ENCODE measurements around the gene ARL15.
"Not testable (repeated sequence)": the region's sequence is repeated elsewhere in the genome, so short reads cannot be mapped to it uniquely, and the experiment has no call there.

Gene ARL15

GRCh38 chr5:54310433-54311175 lies at the start of gene ARL15:
TSS of gene ARL15 (minus strand) at chr5:54310573.
- TF ChIP-seq POLR2A (IDR thresholded peaks at IDR 0.05; ENCODE audit: extremely low read depth, insufficient read length) (peak; percentile 97), MAX (IDR thresholded peaks at IDR 0.05; ENCODE audit: low read depth, low read length) (peak; percentile 30), CTCF (IDR thresholded peaks at IDR 0.05; ENCODE audit: low read depth, low read length) (no peak)
- peak; percentile 97 for DNase-seq (ENCODE audit: low read depth)
- peak within 1 kb of the TSS; percentile 82 for H3K4me3 ChIP-seq (ENCODE audit: low read depth, low read length)

- no peak for DNase-seq (ENCODE audit: low read depth)
- TF ChIP-seq MYC (IDR thresholded peaks at IDR 0.05; ENCODE audit: low read depth, low read length) (no peak), CTCF (IDR thresholded peaks at IDR 0.05; ENCODE audit: low read depth, low read length) (no peak), POLR2A (IDR thresholded peaks at IDR 0.05; ENCODE audit: extremely low read depth, insufficient read length) (no peak), MAX (IDR thresholded peaks at IDR 0.05; ENCODE audit: low read depth, low read length) (no peak)
- no peak overlapping the region for H3K4me3 ChIP-seq (ENCODE audit: low read depth, low read length)
These were observed 49.7 kb upstream of the ARL15 start for GRCh38 chr5:54360089-54360488.

- TF ChIP-seq MYC (IDR thresholded peaks at IDR 0.05; ENCODE audit: low read depth, low read length): no peak
- TF ChIP-seq MAX (IDR thresholded peaks at IDR 0.05; ENCODE audit: low read depth, low read length): no peak
- TF ChIP-seq CTCF (IDR thresholded peaks at IDR 0.05; ENCODE audit: low read depth, low read length): no peak
- TF ChIP-seq POLR2A (IDR thresholded peaks at IDR 0.05; ENCODE audit: extremely low read depth, insufficient read length): no peak
- no peak for DNase-seq (ENCODE audit: low read depth)
- no peak overlapping the region for H3K4me3 ChIP-seq (ENCODE audit: low read depth, low read length)
These were observed 47.2 kb upstream of the ARL15 start for GRCh38 chr5:54357408-54358058.

- DNase-seq (ENCODE audit: low read depth); H3K4me3 ChIP-seq (ENCODE audit: low read depth, low read length): not testable (repeated sequence)
These were observed 43.7 kb upstream of the ARL15 start for GRCh38 chr5:54353933-54354564.

- not testable (repeated sequence) for DNase-seq (ENCODE audit: low read depth); H3K4me3 ChIP-seq (ENCODE audit: low read depth, low read length)
These were observed 42.2 kb upstream of the ARL15 start for GRCh38 chr5:54352580-54352979.

- TF ChIP-seq MAX (IDR thresholded peaks at IDR 0.05; ENCODE audit: low read depth, low read length) (no peak), MYC (IDR thresholded peaks at IDR 0.05; ENCODE audit: low read depth, low read length) (no peak), POLR2A (IDR thresholded peaks at IDR 0.05; ENCODE audit: extremely low read depth, insufficient read length) (no peak), CTCF (IDR thresholded peaks at IDR 0.05; ENCODE audit: low read depth, low read length) (no peak)
- H3K4me3 ChIP-seq (ENCODE audit: low read depth, low read length): no peak overlapping the region
- DNase-seq (ENCODE audit: low read depth): peak; percentile 2
These were observed 37.0 kb upstream of the ARL15 start for GRCh38 chr5:54347221-54347865.
